PC-9 (cell line): ENCODE results near the gene PLET1. TPM values are rescaled to one million over a fixed set of nuclear protein-coding genes. Genes with fewer than 3 reads are reported as not detected.

Experiments
- BruUV-seq: library from RNA; stranded (reverse); fragments of 400-500 nt; replicated peaks from 2 replicates; lab custom pipeline; 2021; lab: Mats Ljungman, UMichigan
- CTCF ChIA-PET: fragments of 300-600 bp; sonication (Branson Sonifier 250); formaldehyde crosslinking; loops from one replicate; lab custom pipeline; 2022; ENCODE audit warnings: antibody characterized with exemption; lab: Charles Lee
- POLR2A ChIA-PET: fragments of 300-600 bp; sonication (Branson Sonifier 250); formaldehyde crosslinking; loops from one replicate; lab custom pipeline; 2022; ENCODE audit warnings: antibody characterized with exemption; ENCODE audit not compliant: unreplicated experiment; lab: Charles Lee
- DNase-seq, 2 experiments: peaks; one replicate each; pipeline versions ENCODE4 v3.0.0 to v3.0.0-alpha.2; 2015 to 2022; ENCODE audit warnings: mixed read lengths in 1 of 2
- H2AFZ ChIP-seq: fragments of 200-600 bp; sonication (generic); 2 replicates; pipeline ENCODE4 v1.8.1; 2017; ENCODE audit warnings: antibody characterized with exemption
- H3F3A ChIP-seq: fragments of 200-600 bp; sonication (generic); 2 replicates; pipeline ENCODE4 v1.8.1; 2017; ENCODE audit warnings: antibody characterized with exemption, mild to moderate bottlenecking, low read depth; ENCODE audit not compliant: insufficient read depth
- H3K27ac ChIP-seq: fragments of 200-600 bp; sonication (generic); 2 replicates; pipeline ENCODE4 v1.6.1; 2016; ENCODE audit warnings: mixed run types
- H3K27me3 ChIP-seq: fragments of 200-600 bp; sonication (generic); 2 replicates; pipeline ENCODE4 v1.6.1; 2016; ENCODE audit warnings: low read depth, mixed run types; ENCODE audit not compliant: insufficient read depth
- H3K36me3 ChIP-seq: fragments of 200-600 bp; sonication (generic); 2 replicates; pipeline ENCODE4 v1.6.1; 2016; ENCODE audit warnings: low read depth, mixed run types
- H3K4me1 ChIP-seq: fragments of 200-600 bp; sonication (generic); replicated peaks from 2 replicates; pipeline ENCODE4 v1.6.1; 2016; ENCODE audit warnings: mixed run types; ENCODE audit not compliant: insufficient read depth
- H3K4me2 ChIP-seq: fragments of 200-600 bp; sonication (generic); 2 replicates; pipeline ENCODE4 v1.6.1; 2017; ENCODE audit warnings: mixed run types
- H3K4me3 ChIP-seq: fragments of 200-600 bp; sonication (generic); 2 replicates; pipeline ENCODE4 v1.6.1; 2016; ENCODE audit warnings: mixed run types
- H3K79me2 ChIP-seq: fragments of 200-600 bp; sonication (generic); 2 replicates; pipeline ENCODE4 v1.6.1; 2017; ENCODE audit warnings: low read depth, mixed run types
- H3K9me2 ChIP-seq: fragments of 200-600 bp; sonication (generic); 2 replicates; pipeline ENCODE4 v1.8.1; 2017; ENCODE audit warnings: mild to moderate bottlenecking; ENCODE audit not compliant: insufficient read depth
- H3K9me3 ChIP-seq: fragments of 200-600 bp; sonication (generic); 2 replicates; pipeline ENCODE4 v1.8.1; 2016; ENCODE audit warnings: low read depth; ENCODE audit not compliant: insufficient read depth
- H4K20me1 ChIP-seq: fragments of 200-600 bp; sonication (generic); 2 replicates; pipeline ENCODE4 v1.8.1; 2017; ENCODE audit not compliant: insufficient read depth
- CTCF ChIP-seq: fragments of 200-600 bp; sonication (generic); conservative IDR thresholded peaks from 2 replicates; pipeline ENCODE4 v1.6.1; 2017; ENCODE audit warnings: mixed run types, antibody characterized with exemption, mild to moderate bottlenecking, moderate library complexity
- EZH2 ChIP-seq: fragments of 200-600 bp; sonication (generic); IDR thresholded peaks from 2 replicates; pipeline ENCODE4 v1.8.0; 2017; ENCODE audit warnings: antibody characterized with exemption, low read depth
- intact Hi-C: fragments of 100-400 bp; cut with micrococcal nuclease; formaldehyde crosslinking; loops from one replicate; pipeline ENCODE4 v1.10.0; 2022; ENCODE audit not compliant: unreplicated experiment
- total RNA-seq: library from RNA; stranded (reverse); gene quantifications from 2 replicates; pipeline ENCODE4 v1.2.3, GENCODE V29; 2021

Gene PLET1
- total RNA-seq, 1 experiment from 2014 or later: not detected

- Histone ChIP-seq H3K36me3 (no peaks in the 10 kb centered on the region), H3K4me3 (no peak overlapping the region), H3F3A (0 out of 2 replicates have a peak, but pooled peaks cover 14% of the 10 kb centered on the region), H3K4me1 (peaks cover 16% of the 10 kb centered on the region), H3K4me2 (no peak overlapping the region), H3K27me3 (no peaks in the 10 kb centered on the region), H2AFZ (no peak overlapping the region), H4K20me1 (no peaks in the 10 kb centered on the region), H3K79me2 (no peaks in the 10 kb centered on the region), H3K9me3 (no peaks in the 10 kb centered on the region), H3K27ac (no peak overlapping the region), H3K9me2 (no peaks in the 10 kb centered on the region)
- TF ChIP-seq CTCF (no peak), EZH2 (no peak)
- BruUV-seq: no TSS peak
- ChIA-PET CTCF (interaction anchor here (0.6 kb wide), 1 partner anchor 10 kb away, joined by 4 read pairs; no protein-coding TSS in a partner anchor), POLR2A (no interaction called here)
- no peak for DNase-seq
- intact Hi-C loops: no loop called here
These were observed 49.1 kb downstream of the PLET1 start for GRCh38 chr11:112211536-112211935.

GRCh38 chr11:112210890-112211289, 49.8 kb downstream of the PLET1 start:
- Histone ChIP-seq H3K9me2 (no peaks in the 10 kb centered on the region), H3K4me3 (no peak overlapping the region), H3K9me3 (no peaks in the 10 kb centered on the region), H3K36me3 (no peaks in the 10 kb centered on the region), H3K27ac (no peak overlapping the region), H3K4me1 (peaks cover 9% of the 10 kb centered on the region), H4K20me1 (no peaks in the 10 kb centered on the region), H3K27me3 (no peaks in the 10 kb centered on the region), H3F3A (0 out of 2 replicates have a peak, but pooled peaks cover 9% of the 10 kb centered on the region), H3K4me2 (no peak overlapping the region), H2AFZ (no peak overlapping the region), H3K79me2 (no peaks in the 10 kb centered on the region)
- TF ChIP-seq EZH2: no peak
- TF ChIP-seq CTCF: no peak
- POLR2A ChIA-PET: no interaction called here
- intact Hi-C loops: no loop called here
- no TSS peak for BruUV-seq
- no peak for DNase-seq
- CTCF ChIA-PET: no interaction called here

- TF ChIP-seq CTCF: no peak
- no peak for TF ChIP-seq EZH2
- Histone ChIP-seq H3K36me3 (no peaks in the 10 kb centered on the region), H3K9me2 (no peaks in the 10 kb centered on the region)
These were observed 54.6 kb downstream of the PLET1 start for GRCh38 chr11:112206071-112206470.

More at GRCh38 chr11:112206071-112206470, 54.6 kb downstream of the PLET1 start:
- Histone ChIP-seq H3K4me3 (no peak overlapping the region), H3K4me1 (no peaks in the 10 kb centered on the region), H3K9me3 (no peaks in the 10 kb centered on the region), H3K4me2 (no peak overlapping the region), H3K79me2 (no peaks in the 10 kb centered on the region), H3F3A (no peaks in the 10 kb centered on the region), H2AFZ (no peak overlapping the region), H3K27me3 (no peaks in the 10 kb centered on the region), H4K20me1 (no peaks in the 10 kb centered on the region), H3K27ac (no peak overlapping the region)
- POLR2A ChIA-PET: interaction anchor here (0.6 kb wide), 1 partner anchor 74 kb away, joined by 24 read pairs; no protein-coding TSS in a partner anchor
- no peak for DNase-seq
- intact Hi-C loops: no loop called here
- CTCF ChIA-PET: no interaction called here
- BruUV-seq: no TSS peak
